HepG2 (cell line): ENCODE measurements around the gene CD248. TPM values are rescaled to one million over a fixed set of nuclear protein-coding genes. Genes with fewer than 3 reads are reported as not detected.

Experiments
- ATAC-seq: fragments of 200-7000 bp; cut with Tn5 transposase; 3 replicates; pipeline ENCODE4 v1.9.1; 2020; ENCODE audit warnings: mild to moderate bottlenecking, moderate library complexity
- BruUV-seq: library from RNA; stranded (reverse); fragments of 400-500 nt; replicated peaks from 2 replicates; lab custom pipeline; 2021; lab: Mats Ljungman, UMichigan
- CTCF ChIA-PET: fragments of 300-600 bp; formaldehyde crosslinking; extraction: SDS; loops from one replicate; lab custom pipeline; 2021; ENCODE audit warnings: low total read pairs, inconsistent platforms, low intra/inter-chr PET ratio; lab: Yijun Ruan, JAX
- POLR2A ChIA-PET: fragments of 350-600 bp; sonication (Branson Sonifier 250); formaldehyde crosslinking; loops from one replicate; lab custom pipeline; 2020; ENCODE audit warnings: antibody characterized with exemption, inconsistent platforms; lab: Yijun Ruan, JAX
- DNase-seq: peaks from one replicate; pipeline ENCODE4 v3.0.0-alpha.2; 2015; ENCODE audit warnings: low spot score
- FAIRE-seq: peaks from 3 replicates; lab custom pipeline; 2011; peaks lifted over from hg19 to GRCh38; lab: Jason Lieb, UNC
- H2AFZ ChIP-seq: one replicate; pipeline ENCODE4 v1.6.1; 2011; ENCODE audit warnings: low read length, inconsistent platforms
- H3K27ac ChIP-seq: fragments of 300-600 bp; 3 replicates; pipeline ENCODE4 v1.8.0; 2011; ENCODE audit warnings: mixed run types, mild to moderate bottlenecking, mixed read lengths, low read length, inconsistent platforms; ENCODE audit not compliant: insufficient read depth; ENCODE audit errors: extremely low read length
- H3K27me3 ChIP-seq, 2 experiments: fragments of 200-600 bp in 1 of 2; 2 replicates in 1 of 2; 3 replicates in 1 of 2; pipeline versions ENCODE4 v1.6.0 to v1.8.0; 2011; ENCODE audit warnings: low read length in 2 of 2, mild to moderate bottlenecking in 2 of 2, moderate library complexity in 2 of 2, inconsistent platforms in 1 of 2; ENCODE audit not compliant: insufficient read depth in 2 of 2, control insufficient read depth in 1 of 2
- H3K36me3 ChIP-seq, 2 experiments: fragments of 200-600 bp in 1 of 2; replicated peaks in 1 of 2; 2 replicates in 1 of 2; 3 replicates in 1 of 2; pipeline versions ENCODE4 v1.5.1 to v1.8.0; 2011; ENCODE audit warnings: low read length in 2 of 2, inconsistent platforms in 1 of 2; ENCODE audit not compliant: insufficient read depth in 2 of 2, control insufficient read depth in 1 of 2
- H3K4me1 ChIP-seq: 2 replicates; pipeline ENCODE4 v1.5.1; 2012; ENCODE audit warnings: low read length, inconsistent platforms; ENCODE audit not compliant: insufficient read depth
- H3K4me2 ChIP-seq: 2 replicates; pipeline ENCODE4 v1.6.0; 2011; ENCODE audit warnings: low read depth, low read length, inconsistent platforms
- H3K4me3 ChIP-seq, 3 experiments: fragments of 200-600 bp in 1 of 3; sonication (generic), shearing (Covaris generic) in 1 of 3; replicated peaks in 1 of 3; 2 replicates each; pipeline ENCODE4 v1.5.1; 2011 to 2016; ENCODE audit warnings: low read length in 3 of 3, inconsistent platforms in 2 of 3, low read depth in 2 of 3, mild to moderate bottlenecking in 2 of 3, control low read depth in 1 of 3, mixed read lengths in 1 of 3; ENCODE audit not compliant: insufficient read depth in 1 of 3
- H3K79me2 ChIP-seq: one replicate; pipeline ENCODE4 v1.6.1; 2011; ENCODE audit warnings: low read length, inconsistent platforms; ENCODE audit not compliant: insufficient read depth
- H3K9ac ChIP-seq: 2 replicates; pipeline ENCODE4 v1.6.0; 2011; ENCODE audit warnings: mild to moderate bottlenecking, low read depth, low read length, inconsistent platforms; ENCODE audit not compliant: insufficient read depth
- H3K9me3 ChIP-seq: 2 replicates; pipeline ENCODE4 v1.5.1; 2012; ENCODE audit warnings: mild to moderate bottlenecking, low read length
- H4K20me1 ChIP-seq: 2 replicates; pipeline ENCODE4 v1.6.0; 2011; ENCODE audit warnings: inconsistent platforms, mild to moderate bottlenecking, low read length, moderate library complexity; ENCODE audit not compliant: insufficient read depth
- ARNT2 ChIP-seq: sonication (generic); formaldehyde crosslinking; IDR thresholded peaks from 2 replicates; pipeline ENCODE4 v1.8.0; 2022; ENCODE audit warnings: mild to moderate bottlenecking, low read depth, missing genetic modification reagents, moderate library complexity
- ATF4 ChIP-seq, 2 experiments: fragments of 450-650 bp in 1 of 2; sonication (generic) in 1 of 2; formaldehyde crosslinking; IDR thresholded peaks; 2 replicates each; pipeline versions ENCODE4 v1.5.0 to v1.8.0; 2020 to 2022; ENCODE audit warnings: mild to moderate bottlenecking in 1 of 2, missing genetic modification reagents in 1 of 2
- CHD2 ChIP-seq: IDR thresholded peaks from 2 replicates; pipeline ENCODE4 v1.6.1; 2011; ENCODE audit warnings: low read depth, low read length, improper control_type of control experiment
- FOXK1 ChIP-seq: sonication (generic); formaldehyde crosslinking; IDR thresholded peaks from 2 replicates; pipeline ENCODE4 v1.4.0; 2020; ENCODE audit warnings: low read depth, missing genetic modification reagents, borderline replicate concordance
- KMT2A ChIP-seq: sonication (generic); formaldehyde crosslinking; IDR thresholded peaks from 2 replicates; pipeline ENCODE4 v1.4.0; 2020; ENCODE audit warnings: missing genetic modification reagents
- MYC ChIP-seq: sonication (generic); formaldehyde crosslinking; IDR thresholded peaks from 2 replicates; pipeline ENCODE4 v1.9.0; 2021; ENCODE audit warnings: missing genetic modification reagents, borderline replicate concordance
- PAX8 ChIP-seq: sonication (generic); formaldehyde crosslinking; IDR thresholded peaks from 2 replicates; pipeline ENCODE4 v1.8.0; 2022; ENCODE audit warnings: mild to moderate bottlenecking, missing genetic modification reagents, borderline replicate concordance
- SNAPC2 ChIP-seq: sonication (generic); formaldehyde crosslinking; IDR thresholded peaks from 2 replicates; pipeline ENCODE4 v1.8.1; 2022; ENCODE audit warnings: mild to moderate bottlenecking, missing genetic modification reagents
- SRY ChIP-seq: sonication (generic); formaldehyde crosslinking; IDR thresholded peaks from 2 replicates; pipeline ENCODE4 v1.8.0; 2022; ENCODE audit warnings: mild to moderate bottlenecking, missing genetic modification reagents
- TMF1 ChIP-seq: sonication (generic); formaldehyde crosslinking; IDR thresholded peaks from 2 replicates; pipeline ENCODE4 v1.8.1; 2022; ENCODE audit warnings: low read depth, missing genetic modification reagents
- ZNF326 ChIP-seq: sonication (generic); formaldehyde crosslinking; IDR thresholded peaks from 2 replicates; pipeline ENCODE4 v1.4.0; 2020; ENCODE audit warnings: missing genetic modification reagents, borderline replicate concordance
- ZNF737 ChIP-seq: sonication (generic); formaldehyde crosslinking; IDR thresholded peaks from 2 replicates; pipeline ENCODE4 v1.5.0; 2020; ENCODE audit warnings: missing genetic modification reagents, mild to moderate bottlenecking, borderline replicate concordance
- WGBS: methylation state at CpG from one replicate; pipeline ENCODE4 v1.1.6; 2017; ENCODE audit warnings: low lambda C conversion rate; 5-methylcytosine and 5-hydroxymethylcytosine counted together
- in situ Hi-C: cut with HindIII; loops from 2 replicates; pipeline ENCODE4 v1.10.0; 2017; ENCODE audit warnings: low pct_unique_long_range_greater_than_20kb; ENCODE audit not compliant: extremely low pct_ligation_motif_present
- intact Hi-C: fragments of 100-400 bp; cut with micrococcal nuclease; formaldehyde crosslinking; loops from one replicate; pipeline ENCODE4 v1.10.0; 2022; ENCODE audit not compliant: unreplicated experiment
- polyA plus RNA-seq, 8 experiments: library from polyadenylated mRNA; depleted of rRNA in 3 of 8; stranded (reverse) in 7 of 8; unstranded in 1 of 8; fragments of >200 nt; fragmentation: Illumina TruSeq in 4 of 8; extraction: Trizol in 4 of 8; gene quantifications; 2 replicates each; pipeline versions ENCODE4 v1.2.1 to v1.2.3, GENCODE V29; 2011 to 2016; ENCODE audit warnings: low read depth in 4 of 8, missing spikeins in 1 of 8, mixed read lengths in 1 of 8; ENCODE audit not compliant: insufficient read depth in 1 of 8
- total RNA-seq, 5 experiments: library from RNA; depleted of rRNA; stranded (reverse); fragments of >200 nt; fragmentation: Illumina TruSeq; extraction: Trizol; gene quantifications; 2 replicates each; pipeline ENCODE4 v1.2.3, GENCODE V29; 2016; ENCODE audit warnings: low read depth in 1 of 5
- TF ChIP-seq, protein P1 (sequence below): sonication (generic); formaldehyde crosslinking; IDR thresholded peaks from 2 replicates; pipeline ENCODE4 v1.8.0; 2022; ENCODE audit warnings: missing genetic modification reagents, low read depth, mild to moderate bottlenecking, borderline replicate concordance
- TF ChIP-seq, protein P2 (sequence below): sonication (generic); formaldehyde crosslinking; IDR thresholded peaks from 2 replicates; pipeline ENCODE4 v1.8.1; 2023; ENCODE audit warnings: mild to moderate bottlenecking, missing genetic modification reagents
- TF ChIP-seq, protein P3 (sequence below): sonication (generic); formaldehyde crosslinking; IDR thresholded peaks from 2 replicates; pipeline ENCODE4 v1.5.1; 2020; ENCODE audit warnings: mild to moderate bottlenecking, missing genetic modification reagents, moderate library complexity
- TF ChIP-seq, protein P4 (sequence below): sonication (generic); formaldehyde crosslinking; IDR thresholded peaks from 2 replicates; pipeline ENCODE4 v1.8.0; 2022; ENCODE audit warnings: mild to moderate bottlenecking, missing genetic modification reagents, moderate library complexity

CD248 gene
- total and polyA plus RNA-seq, 2 of the 13 experiments (the other 11 are each of a cell fraction or from before 2014, with no cell fraction given), result 0.25 to 0.35 TPM

DNA sequence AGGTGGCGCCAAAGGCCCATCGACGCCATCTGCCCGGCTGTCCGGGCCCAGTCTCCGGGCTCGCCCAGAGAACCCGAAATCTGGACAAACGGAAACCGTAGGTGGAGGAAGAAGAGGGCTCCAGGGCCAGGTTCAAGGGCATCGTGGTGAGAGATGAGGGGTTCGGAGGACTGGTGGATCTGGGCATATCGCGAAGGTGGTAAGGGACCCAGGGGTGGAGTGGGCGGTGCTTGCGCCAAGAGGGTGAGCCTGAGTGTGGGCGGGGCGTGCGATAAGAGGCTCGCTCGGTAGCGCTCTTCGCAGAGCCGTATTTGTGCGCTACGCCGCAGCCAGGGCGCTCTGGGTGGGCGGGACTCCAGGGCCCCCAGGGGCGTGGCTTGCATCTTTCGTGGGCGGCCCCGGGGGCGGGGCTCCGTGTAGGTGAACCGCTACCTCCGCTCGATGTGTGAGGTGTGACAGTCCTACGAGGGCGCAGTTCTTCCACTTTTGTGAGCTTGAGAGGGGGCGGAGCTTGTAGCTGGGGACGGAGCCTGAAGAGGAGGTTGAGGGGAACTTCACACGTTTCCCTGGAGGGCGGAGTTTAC is 4.8 kb downstream of the CD248 start (continued):
- TF ChIP-seq CHD2, result no peak
- TF ChIP-seq, all 625 proteins: peak for 226

DNA sequence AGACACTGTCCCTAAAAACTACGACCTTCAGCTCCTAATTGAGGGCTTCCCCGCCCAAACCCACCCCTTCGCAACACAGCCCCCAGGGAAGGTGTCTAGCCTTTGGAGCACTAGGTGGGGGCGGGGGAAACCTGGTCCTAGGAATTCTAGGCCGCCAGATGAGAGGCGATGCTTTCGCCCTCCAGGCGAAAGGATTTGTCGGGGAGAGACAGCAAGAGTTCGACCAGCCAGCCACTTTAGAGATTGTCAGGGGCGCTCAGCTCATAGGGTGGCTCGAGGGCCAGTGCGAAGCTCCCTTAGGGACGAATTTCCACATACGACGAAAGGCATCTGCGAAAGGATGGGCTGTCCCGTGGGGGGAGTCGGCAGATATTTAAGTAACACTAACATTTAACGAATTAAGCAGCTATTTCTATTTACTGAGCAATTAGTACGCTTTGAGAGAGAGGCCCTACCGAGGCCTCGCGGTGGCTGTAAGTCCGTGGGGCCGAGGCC is 5.3 kb downstream of the CD248 start:
- BruUV-seq, result no TSS peak
- intact Hi-C loops (loop anchor here (1.0 to 10.0 kb wide), 3 partner anchors 17 to 89 kb away; no protein-coding TSS in a partner anchor), in situ Hi-C loops (no loop called here)
- ATAC-seq (peak; percentile 5), FAIRE-seq (no peak), DNase-seq (no peak)
- Histone ChIP-seq H2AFZ (peak overlapping the region; percentile 94), H3K9ac (peak overlapping the region; percentile 72), H3K27me3 (peaks cover 0 to 3% of the 10 kb centered on the region in 2 experiments; a peak in 1 of 5 replicates), H3K36me3 (no peaks in the 10 kb centered on the region), H3K9me3 (no peaks in the 10 kb centered on the region), H3K4me3 (peak overlapping the region; percentile 57 to 78 (median 59); a peak in 5 of 6 replicates), H3K4me2 (peak overlapping the region; percentile 97), H3K27ac (peak overlapping the region; percentile 97), H3K4me1 (peaks cover 38% of the 10 kb centered on the region), H4K20me1 (no peaks in the 10 kb centered on the region), H3K79me2 (no peaks in the 10 kb centered on the region)
- ChIA-PET POLR2A (interaction anchor here (0.5 to 5.2 kb wide), 19 partner anchors 9 to 769 kb away, joined by 3 to 121 read pairs (median 13); partner anchors contain the start of genes B4GAT1, MRPL11, RBM14 and RBM4), CTCF (interaction anchor here (1.2 to 4.2 kb wide), 7 partner anchors 10 to 78 kb away, joined by 3 to 68 read pairs (median 4); partner anchors contain the start of gene RIN1)
- WGBS, result 49% methylated on average over 4 of the region's 26 CpGs
- no peak; the same call in 1 of the 2 replicates for TF ChIP-seq ARNT2
- TF ChIP-seq ZNF737 (CRISPR knock-in tag), result 0 out of 2 replicates have a peak, but pooled peaks have one; percentile 49
- TF ChIP-seq SNAPC2 (CRISPR knock-in tag), result no peak; the same call in 1 of the 2 replicates
- no peak for TF ChIP-seq TMF1 (CRISPR knock-in tag)
- TF ChIP-seq KMT2A (CRISPR knock-in tag), result no peak
- TF ChIP-seq MYC (CRISPR knock-in tag), result no peak
- TF ChIP-seq, protein P1, sequence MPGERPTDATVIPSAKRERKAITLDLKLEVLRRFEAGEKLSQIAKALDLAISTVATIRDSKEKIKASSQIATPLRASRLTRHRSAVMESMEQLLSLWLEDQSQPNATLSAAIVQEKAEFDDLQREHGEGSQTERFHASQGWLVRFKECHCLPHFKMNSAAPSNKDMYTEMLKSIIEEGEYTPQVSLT (CRISPR knock-in tag), result 0 out of 2 replicates have a peak, but pooled peaks have one; percentile 12
- TF ChIP-seq, protein P2, sequence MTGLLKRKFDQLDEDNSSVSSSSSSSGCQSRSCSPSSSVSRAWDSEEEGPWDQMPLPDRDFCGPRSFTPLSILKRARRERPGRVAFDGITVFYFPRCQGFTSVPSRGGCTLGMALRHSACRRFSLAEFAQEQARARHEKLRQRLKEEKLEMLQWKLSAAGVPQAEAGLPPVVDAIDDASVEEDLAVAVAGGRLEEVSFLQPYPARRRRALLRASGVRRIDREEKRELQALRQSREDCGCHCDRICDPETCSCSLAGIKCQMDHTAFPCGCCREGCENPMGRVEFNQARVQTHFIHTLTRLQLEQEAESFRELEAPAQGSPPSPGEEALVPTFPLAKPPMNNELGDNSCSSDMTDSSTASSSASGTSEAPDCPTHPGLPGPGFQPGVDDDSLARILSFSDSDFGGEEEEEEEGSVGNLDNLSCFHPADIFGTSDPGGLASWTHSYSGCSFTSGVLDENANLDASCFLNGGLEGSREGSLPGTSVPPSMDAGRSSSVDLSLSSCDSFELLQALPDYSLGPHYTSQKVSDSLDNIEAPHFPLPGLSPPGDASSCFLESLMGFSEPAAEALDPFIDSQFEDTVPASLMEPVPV (CRISPR knock-in tag), result 0 out of 2 replicates have a peak, but pooled peaks have one; percentile 34
- TF ChIP-seq, protein P3, sequence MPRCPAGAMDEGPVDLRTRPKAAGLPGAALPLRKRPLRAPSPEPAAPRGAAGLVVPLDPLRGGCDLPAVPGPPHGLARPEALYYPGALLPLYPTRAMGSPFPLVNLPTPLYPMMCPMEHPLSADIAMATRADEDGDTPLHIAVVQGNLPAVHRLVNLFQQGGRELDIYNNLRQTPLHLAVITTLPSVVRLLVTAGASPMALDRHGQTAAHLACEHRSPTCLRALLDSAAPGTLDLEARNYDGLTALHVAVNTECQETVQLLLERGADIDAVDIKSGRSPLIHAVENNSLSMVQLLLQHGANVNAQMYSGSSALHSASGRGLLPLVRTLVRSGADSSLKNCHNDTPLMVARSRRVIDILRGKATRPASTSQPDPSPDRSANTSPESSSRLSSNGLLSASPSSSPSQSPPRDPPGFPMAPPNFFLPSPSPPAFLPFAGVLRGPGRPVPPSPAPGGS, result no peak
- TF ChIP-seq ATF4 (CRISPR knock-in tag; IDR thresholded peaks at IDR 0.05), result no peak
- TF ChIP-seq FOXK1 (CRISPR knock-in tag), result 0 out of 2 replicates have a peak, but pooled peaks have one; percentile 6
- TF ChIP-seq SRY, result 0 out of 2 replicates have a peak, but pooled peaks have one; percentile 1
- TF ChIP-seq PAX8, result 0 out of 2 replicates have a peak, but pooled peaks have one; percentile 13
- TF ChIP-seq, protein P4, sequence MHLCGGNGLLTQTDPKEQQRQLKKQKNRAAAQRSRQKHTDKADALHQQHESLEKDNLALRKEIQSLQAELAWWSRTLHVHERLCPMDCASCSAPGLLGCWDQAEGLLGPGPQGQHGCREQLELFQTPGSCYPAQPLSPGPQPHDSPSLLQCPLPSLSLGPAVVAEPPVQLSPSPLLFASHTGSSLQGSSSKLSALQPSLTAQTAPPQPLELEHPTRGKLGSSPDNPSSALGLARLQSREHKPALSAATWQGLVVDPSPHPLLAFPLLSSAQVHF (CRISPR knock-in tag), result no peak
- TF ChIP-seq ZNF326 (CRISPR knock-in tag), result no peak
